HL-60 (cell line): Measurements from ENCODE around the gene FXR1.

Experiments
- DNase-seq, 2 experiments: peaks; one replicate each; pipeline ENCODE4 v3.0.0-alpha.2; 2010 to 2020; ENCODE audit warnings: low read depth in 1 of 2, low spot score in 1 of 2
- H3K27ac ChIP-seq: fragments of 250-450 bp; sonication (Bioruptor Pico); replicated peaks from 2 replicates; pipeline ENCODE4 v1.5.1; 2020; ENCODE audit warnings: mild to moderate bottlenecking, moderate library complexity
- H3K27me3 ChIP-seq: fragments of 250-450 bp; sonication (Bioruptor Pico); 2 replicates; pipeline ENCODE4 v1.5.1; 2021; ENCODE audit warnings: mild to moderate bottlenecking, moderate library complexity; ENCODE audit not compliant: insufficient read depth, poor library complexity, severe bottlenecking
- H3K4me3 ChIP-seq: replicated peaks from 2 replicates; pipeline ENCODE4 v1.5.1; 2011; ENCODE audit warnings: mild to moderate bottlenecking, control low read depth, low read length; ENCODE audit not compliant: insufficient read depth
- GABPA ChIP-seq: IDR thresholded peaks from 2 replicates; pipeline ENCODE4 v1.6.1; 2012; ENCODE audit warnings: low read depth
- POLR2AphosphoS5 ChIP-seq: IDR thresholded peaks from 2 replicates; pipeline ENCODE4 v1.6.1; 2012; ENCODE audit warnings: low read depth
- SPI1 ChIP-seq: IDR thresholded peaks from 2 replicates; pipeline ENCODE4 v1.6.1; 2012; ENCODE audit warnings: low read depth, mild to moderate bottlenecking, borderline replicate concordance
- TF ChIP-seq, protein P1 (sequence below): IDR thresholded peaks from 2 replicates; pipeline ENCODE4 v1.6.1; 2012; ENCODE audit warnings: low read depth; ENCODE audit not compliant: insufficient replicate concordance
- TF ChIP-seq, protein P2 (sequence below): IDR thresholded peaks from one replicate; pipeline ENCODE4 v1.5.1; 2011; ENCODE audit warnings: low read length, control low read depth, inconsistent platforms; ENCODE audit not compliant: insufficient read depth

Gene FXR1

DNA sequence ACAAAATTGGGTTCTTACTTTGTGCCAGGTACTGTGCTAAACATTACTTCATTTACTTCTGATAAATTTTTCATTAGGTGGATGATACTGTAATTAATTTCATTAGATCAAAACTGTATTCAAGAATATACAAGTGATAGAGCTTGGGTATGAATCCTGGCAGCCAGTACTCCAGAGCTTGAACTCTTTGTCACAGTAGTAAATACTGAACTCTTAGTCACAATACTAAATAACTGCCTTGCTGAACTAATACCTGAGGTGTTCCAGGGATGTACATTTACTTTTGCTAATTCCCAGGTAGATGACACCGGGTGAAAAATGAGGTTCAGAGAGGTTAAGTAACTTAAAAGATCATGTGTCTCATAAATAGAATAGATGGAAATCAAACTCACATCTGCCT lies 20.3 kb downstream of the FXR1 start:
- DNase-seq = no peak
- TF ChIP-seq, protein P1, sequence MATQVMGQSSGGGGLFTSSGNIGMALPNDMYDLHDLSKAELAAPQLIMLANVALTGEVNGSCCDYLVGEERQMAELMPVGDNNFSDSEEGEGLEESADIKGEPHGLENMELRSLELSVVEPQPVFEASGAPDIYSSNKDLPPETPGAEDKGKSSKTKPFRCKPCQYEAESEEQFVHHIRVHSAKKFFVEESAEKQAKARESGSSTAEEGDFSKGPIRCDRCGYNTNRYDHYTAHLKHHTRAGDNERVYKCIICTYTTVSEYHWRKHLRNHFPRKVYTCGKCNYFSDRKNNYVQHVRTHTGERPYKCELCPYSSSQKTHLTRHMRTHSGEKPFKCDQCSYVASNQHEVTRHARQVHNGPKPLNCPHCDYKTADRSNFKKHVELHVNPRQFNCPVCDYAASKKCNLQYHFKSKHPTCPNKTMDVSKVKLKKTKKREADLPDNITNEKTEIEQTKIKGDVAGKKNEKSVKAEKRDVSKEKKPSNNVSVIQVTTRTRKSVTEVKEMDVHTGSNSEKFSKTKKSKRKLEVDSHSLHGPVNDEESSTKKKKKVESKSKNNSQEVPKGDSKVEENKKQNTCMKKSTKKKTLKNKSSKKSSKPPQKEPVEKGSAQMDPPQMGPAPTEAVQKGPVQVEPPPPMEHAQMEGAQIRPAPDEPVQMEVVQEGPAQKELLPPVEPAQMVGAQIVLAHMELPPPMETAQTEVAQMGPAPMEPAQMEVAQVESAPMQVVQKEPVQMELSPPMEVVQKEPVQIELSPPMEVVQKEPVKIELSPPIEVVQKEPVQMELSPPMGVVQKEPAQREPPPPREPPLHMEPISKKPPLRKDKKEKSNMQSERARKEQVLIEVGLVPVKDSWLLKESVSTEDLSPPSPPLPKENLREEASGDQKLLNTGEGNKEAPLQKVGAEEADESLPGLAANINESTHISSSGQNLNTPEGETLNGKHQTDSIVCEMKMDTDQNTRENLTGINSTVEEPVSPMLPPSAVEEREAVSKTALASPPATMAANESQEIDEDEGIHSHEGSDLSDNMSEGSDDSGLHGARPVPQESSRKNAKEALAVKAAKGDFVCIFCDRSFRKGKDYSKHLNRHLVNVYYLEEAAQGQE = no peak
- TF ChIP-seq GABPA = no peak
- TF ChIP-seq SPI1 = no peak
- TF ChIP-seq, protein P2, sequence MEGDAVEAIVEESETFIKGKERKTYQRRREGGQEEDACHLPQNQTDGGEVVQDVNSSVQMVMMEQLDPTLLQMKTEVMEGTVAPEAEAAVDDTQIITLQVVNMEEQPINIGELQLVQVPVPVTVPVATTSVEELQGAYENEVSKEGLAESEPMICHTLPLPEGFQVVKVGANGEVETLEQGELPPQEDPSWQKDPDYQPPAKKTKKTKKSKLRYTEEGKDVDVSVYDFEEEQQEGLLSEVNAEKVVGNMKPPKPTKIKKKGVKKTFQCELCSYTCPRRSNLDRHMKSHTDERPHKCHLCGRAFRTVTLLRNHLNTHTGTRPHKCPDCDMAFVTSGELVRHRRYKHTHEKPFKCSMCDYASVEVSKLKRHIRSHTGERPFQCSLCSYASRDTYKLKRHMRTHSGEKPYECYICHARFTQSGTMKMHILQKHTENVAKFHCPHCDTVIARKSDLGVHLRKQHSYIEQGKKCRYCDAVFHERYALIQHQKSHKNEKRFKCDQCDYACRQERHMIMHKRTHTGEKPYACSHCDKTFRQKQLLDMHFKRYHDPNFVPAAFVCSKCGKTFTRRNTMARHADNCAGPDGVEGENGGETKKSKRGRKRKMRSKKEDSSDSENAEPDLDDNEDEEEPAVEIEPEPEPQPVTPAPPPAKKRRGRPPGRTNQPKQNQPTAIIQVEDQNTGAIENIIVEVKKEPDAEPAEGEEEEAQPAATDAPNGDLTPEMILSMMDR = no peak
- no peak for TF ChIP-seq POLR2AphosphoS5
- H3K27ac ChIP-seq = no peak overlapping the region
- no peaks in the 10 kb centered on the region for H3K27me3 ChIP-seq
- no peak overlapping the region for H3K4me3 ChIP-seq

DNA sequence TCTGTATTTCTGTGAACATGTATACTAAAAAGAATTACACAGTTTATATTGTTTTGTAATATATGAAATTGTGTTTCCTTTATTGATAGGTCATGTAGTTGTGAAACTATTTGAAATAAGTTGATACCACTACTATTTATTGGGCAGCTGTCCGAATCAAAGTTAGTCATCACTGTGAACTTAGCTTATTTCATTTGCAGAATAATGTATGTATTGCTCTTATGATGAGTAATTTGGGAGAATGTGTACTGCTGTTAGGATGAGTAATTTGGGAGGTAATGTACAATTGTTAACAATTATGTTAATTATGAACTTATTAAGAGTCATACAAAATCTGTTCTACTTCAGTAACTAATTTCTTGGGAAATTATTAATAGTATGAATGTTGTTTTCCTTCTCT lies 22.2 kb downstream of the FXR1 start:
- no peak overlapping the region for H3K27ac ChIP-seq
- TF ChIP-seq, protein P1 = no peak
- no peak for DNase-seq
- no peaks in the 10 kb centered on the region for H3K27me3 ChIP-seq
- H3K4me3 ChIP-seq = no peak overlapping the region

DNA sequence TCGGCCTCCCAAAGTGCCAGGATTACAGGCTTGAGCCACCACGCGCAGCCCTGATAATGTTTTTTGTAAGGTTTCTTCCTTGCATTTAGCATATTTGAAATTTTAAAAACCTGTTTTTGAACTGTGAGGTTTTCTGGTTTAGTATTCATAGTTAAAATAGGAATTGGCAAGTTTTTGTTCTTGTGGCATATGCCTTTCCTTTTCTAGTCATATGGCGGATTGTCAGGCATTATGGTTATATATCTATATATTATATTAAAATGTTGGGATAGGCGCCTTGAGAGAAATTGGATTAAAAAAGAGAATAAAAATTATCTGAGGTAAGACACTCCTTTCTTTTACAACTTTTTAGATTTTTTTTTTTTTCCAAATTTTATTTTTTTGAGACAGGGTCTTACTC lies 28.4 kb downstream of the FXR1 start:
- H3K27ac ChIP-seq = no peak overlapping the region
- DNase-seq = no peak
- TF ChIP-seq, protein P2 = no peak
- TF ChIP-seq POLR2AphosphoS5 = no peak
- TF ChIP-seq GABPA = no peak
- TF ChIP-seq, protein P1 = no peak
- TF ChIP-seq SPI1 = no peak

More for the DNA sequence above, 28.4 kb downstream of the FXR1 start:
- Histone ChIP-seq H3K27me3 (no peaks in the 10 kb centered on the region), H3K4me3 (no peak overlapping the region)
